HG02885 (cell line): ENCODE results near the gene GRIP1.

Experiments
- ATAC-seq: cut with Tn5 transposase; IDR thresholded peaks from one replicate; pipeline ENCODE4 v1.9.1; 2021; ENCODE audit warnings: mild to moderate bottlenecking; ENCODE audit not compliant: unreplicated experiment, poor library complexity

Gene GRIP1

DNA sequence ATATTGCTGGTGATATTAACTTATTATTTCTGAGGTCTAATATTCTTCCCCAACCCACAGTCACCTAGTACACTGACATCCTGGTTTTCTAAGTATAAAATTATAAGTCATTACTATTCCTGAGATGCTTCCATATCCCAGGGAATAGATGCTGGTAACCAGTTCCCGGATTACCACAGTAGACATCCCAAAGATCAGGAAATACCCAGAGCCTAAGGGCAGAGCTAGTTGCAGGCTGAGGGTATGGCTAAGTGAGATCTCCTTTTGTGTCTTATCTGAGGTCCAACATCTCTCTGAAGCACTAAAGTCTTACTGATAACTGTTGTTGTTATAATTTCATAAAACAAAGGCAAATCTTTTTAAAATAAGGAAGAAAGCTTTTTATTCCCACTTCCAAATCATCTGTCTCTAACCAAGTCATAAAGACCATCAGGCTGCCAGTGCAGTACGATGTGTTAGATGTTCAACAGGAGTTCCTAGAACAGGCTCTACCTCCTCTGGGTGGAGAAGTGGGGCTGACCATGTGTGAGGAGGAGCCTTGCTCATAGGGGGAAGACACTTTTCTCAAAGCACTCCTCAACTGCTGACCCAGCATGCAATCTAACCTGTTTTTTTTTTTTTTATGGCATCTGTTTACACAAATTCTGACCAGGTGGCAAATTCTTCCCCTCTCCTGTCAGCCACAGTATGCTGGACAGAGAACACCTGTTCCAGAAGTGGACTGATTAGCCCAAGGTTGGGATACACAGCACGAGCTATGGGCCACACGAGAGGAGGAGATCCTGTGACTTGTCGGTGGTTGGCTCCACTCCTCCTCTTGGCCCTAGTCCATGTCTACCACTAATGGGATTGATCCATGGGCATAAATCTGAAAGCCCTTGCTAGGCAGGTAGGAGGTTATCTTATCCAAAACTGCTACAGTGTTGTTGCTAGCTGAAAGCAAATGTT, 16.1 kb upstream of the GRIP1 start:
- no peak for ATAC-seq

GRCh38 chr12:66693901-66694513, 15.1 kb upstream of the GRIP1 start:
- ATAC-seq = peak; percentile 76

GRCh38 chr12:66692986-66693385, 14.1 kb upstream of the GRIP1 start:
- no peak for ATAC-seq

DNA sequence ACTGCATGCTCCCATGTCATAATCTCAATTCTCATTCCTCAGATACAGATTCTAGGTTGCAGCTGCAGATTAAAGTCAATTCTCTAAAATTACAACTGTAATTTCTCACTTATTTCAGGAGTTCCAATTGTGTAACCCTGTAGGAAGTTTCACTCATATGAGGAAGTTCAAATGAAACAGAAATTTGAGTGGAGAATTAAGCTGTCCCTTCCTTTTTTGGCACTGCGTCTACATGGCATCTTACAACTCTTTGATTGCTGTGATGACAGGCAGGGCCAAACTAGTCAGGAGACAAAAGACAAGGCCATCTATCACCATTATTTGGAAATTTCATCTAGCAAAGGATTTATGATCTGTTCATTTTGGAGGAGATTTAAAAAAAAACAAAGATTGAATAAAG, 13.3 kb upstream of the GRIP1 start:
- no peak for ATAC-seq

GRCh38 chr12:66688846-66689439, 10.1 kb upstream of the GRIP1 start:
- peak; percentile 83 for ATAC-seq

DNA sequence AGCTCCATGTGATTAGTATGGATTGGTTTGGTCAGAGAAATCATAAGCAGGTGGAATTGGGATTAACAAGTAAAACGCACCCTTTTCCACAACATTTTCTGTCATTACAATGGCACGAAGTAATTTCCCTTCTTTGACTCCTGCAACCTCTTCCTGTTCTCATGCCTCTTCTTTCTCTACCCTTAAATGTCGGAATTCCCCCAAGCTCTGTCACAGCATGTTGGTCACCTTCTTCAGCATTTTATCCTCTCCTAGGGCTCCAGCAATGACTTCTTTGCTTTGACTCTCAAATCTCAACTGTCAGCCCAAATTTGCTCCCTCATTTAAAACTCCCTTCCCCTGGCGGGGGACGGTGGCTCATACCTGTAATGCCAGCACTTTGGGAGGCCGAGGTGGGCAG, 5.3 kb upstream of the GRIP1 start:
- no peak for ATAC-seq

DNA sequence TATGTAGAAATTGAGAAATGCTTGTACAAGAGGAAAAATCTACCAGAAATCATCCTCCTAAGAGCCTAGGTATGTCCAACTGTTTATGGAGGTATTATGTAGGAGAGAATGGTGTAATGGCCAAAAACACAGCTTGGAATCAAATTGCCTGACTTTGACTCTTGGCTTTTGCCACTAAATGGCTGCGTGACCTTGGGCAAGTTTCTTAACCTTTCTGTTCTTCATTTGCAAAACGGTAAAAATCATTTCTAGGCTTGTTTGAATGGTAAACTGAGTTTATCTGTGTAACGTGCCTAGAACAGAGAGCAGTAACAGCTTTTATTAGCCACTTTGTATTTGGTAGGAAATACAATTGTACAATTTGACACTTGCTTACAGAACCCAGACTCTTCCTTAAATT, 4.9 kb upstream of the GRIP1 start:
- ATAC-seq = no peak

DNA sequence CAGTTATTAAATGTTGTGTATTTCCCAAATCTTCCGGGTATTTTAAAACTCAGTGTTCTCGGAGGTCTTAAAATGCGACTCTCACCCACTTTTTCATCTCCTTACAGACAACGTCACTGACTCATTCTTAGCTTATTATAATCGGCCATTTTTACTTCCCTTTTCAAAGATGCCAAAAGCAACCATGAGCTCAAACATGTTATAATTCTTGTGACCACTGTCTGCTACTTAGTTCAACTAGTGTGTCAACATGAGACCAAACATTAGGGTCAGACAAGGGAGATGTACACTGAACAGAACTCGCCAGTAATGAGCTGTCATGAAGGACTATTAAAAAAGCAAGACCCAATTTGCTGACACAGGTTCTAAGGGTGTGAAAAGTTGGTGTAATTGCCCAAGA, 4.2 kb upstream of the GRIP1 start:
- ATAC-seq = no peak

GRCh38 chr12:66679461-66680084, 697 bp upstream of the GRIP1 start:
- no peak for ATAC-seq

GRCh38 chr12:66676241-66676640, 2.6 kb downstream of the GRIP1 start:
- no peak for ATAC-seq

- peak; percentile 45 for ATAC-seq
Observed at GRCh38 chr12:66674495-66675122, 4.3 kb downstream of the GRIP1 start.

GRCh38 chr12:66669541-66669940, 9.3 kb downstream of the GRIP1 start:
- no peak for ATAC-seq

DNA sequence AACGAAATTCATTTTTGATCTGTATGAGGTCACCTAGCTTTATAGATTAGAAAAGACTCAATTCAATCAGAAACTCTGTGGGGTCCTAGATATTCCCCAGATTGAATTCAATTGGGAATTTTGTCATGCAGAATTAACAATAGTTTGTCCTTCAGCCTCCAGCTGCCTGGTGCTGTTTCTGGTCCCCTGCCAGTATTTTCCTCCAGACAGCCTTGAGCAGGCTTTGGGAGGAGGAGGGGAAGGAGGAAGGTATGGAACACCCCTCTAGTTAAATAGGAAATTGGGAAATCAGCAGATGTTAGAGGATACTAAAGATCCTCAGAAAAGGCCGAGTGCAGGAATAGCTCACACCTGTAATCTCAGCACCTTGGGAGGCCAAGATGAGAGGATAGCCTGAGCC, 10.6 kb downstream of the GRIP1 start:
- no peak for ATAC-seq

DNA sequence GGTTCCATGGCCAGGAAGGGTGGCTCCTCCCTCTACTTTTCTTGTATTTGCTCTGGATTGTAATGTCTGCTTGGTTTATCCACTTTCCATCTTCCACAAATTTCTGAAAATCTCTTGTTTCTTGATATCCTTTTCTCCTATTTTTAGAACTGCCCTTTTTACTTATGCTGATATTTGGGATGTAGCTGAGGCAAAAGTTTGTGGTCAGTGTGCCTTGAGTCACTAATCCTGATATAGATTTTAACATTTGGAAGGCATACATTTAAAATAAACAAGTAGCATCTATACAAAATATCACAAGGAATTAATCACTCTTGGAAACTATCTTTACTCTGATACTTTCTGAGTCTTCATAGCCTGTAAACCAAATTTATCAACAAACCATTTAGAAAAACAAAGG, 11.0 kb downstream of the GRIP1 start:
- no peak for ATAC-seq

- no peak for ATAC-seq
Observed at GRCh38 chr12:66666481-66666880, 12.4 kb downstream of the GRIP1 start.

DNA sequence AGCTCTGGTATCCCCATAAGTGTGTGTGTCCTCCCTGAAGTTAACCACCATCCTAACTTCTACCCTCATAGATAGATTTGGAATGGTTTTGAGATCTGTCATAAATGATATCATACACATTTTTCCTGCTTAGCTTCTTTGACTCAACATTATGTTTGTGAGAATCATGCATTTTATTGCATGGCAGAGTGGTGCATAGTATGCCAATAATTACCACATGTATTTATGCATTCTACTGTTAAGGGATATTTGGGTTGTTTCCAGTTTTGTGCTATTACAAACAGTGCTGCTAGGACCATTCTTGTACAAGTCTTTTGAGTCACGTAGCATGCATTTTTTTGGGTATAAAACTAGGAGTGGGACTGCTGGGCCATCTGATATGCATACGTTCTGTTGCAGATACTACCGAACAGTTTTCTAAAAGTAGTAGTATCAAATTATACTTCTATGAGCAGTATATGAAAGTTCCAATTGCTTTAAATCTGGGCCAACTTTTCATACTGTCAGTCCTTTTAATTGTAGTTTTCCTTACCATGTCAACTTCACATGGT, 13.4 kb downstream of the GRIP1 start:
- no peak for ATAC-seq

DNA sequence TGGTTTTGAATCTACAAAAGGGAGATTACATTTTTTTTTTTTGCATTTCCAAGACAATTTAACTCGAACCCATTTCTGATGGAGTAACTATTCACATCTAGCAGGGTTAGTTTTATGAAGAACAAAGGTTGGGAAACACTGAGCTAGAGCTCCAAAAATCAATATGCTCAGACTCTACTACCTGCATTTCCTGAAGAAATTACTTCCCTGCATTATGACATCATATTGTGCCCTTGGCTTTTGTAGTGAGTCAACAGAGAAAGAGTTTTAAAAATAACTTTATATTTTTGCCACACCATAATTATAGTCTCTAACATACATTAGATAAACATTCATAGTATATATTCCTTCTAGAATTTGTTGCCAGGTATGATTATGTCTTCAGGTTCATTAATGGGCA, 14.8 kb downstream of the GRIP1 start:
- ATAC-seq = no peak

DNA sequence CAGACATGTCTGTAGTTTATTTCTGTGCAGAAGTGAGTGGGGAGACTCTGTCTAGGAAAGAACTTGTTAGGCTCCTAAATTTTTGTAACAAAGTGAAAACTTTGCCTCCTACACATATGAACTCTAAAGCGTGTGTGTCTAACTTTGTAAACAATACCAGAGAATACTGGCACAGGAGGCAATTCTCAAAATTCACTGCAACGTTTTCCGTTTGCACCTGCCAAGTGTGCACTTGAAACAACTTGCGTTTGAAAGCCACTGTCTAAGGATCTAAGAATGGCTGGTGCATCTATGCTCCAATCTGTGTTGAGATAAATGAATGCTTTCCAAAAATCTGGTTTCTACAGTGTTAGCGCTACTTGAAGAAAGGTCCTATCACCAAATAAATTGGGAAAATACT, 15.3 kb downstream of the GRIP1 start:
- no peak for ATAC-seq

DNA sequence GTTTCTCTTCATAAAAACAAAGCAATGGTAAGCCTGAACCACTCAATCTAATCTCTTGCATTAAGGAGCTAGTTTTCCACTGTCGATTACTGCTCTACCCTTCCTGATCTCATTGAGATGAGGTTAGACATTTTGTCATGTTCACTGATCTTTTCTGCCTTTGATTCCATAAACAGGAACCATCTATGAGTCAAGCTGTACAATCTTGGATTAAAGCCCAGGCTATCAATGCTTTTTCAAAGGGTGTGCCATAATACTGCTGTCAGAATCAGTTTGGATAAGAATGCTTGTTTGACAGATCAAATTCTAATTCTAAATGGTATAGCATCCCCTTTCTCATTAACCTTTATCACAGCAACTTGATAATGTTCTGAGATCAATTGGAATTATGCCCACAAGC, 16.1 kb downstream of the GRIP1 start:
- ATAC-seq = no peak

DNA sequence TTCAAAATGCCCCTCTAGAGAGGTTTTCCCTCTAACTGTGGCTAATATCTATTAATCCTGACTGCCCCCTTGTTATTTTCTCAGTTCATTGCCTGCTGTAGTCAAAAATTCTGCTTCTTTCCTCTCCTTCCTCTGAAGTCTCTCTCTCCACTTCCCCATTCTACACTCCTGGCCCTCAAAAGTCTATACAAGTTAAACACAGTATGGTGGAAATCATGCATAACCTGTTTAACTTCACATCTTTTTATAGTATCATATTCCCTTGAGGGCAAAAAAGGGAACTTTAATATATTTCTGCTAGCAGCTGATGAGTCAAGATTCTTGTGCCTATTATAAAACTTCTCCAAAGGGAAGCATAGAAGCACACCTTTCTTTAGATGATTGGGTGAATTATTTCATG, 16.7 kb downstream of the GRIP1 start:
- ATAC-seq = peak; percentile 62
